HUDEP-2 (cell line): ENCODE results near the gene AK8.
A peak's percentile ranks its signal among the peaks of the same experiment; 100 is the strongest.

Experiments used
- DNase-seq, 76 experiments: peaks; one replicate each; lab custom pipeline; 2025; ENCODE audit not compliant: unreplicated experiment in 76 of 76; lab: John Stamatoyannopoulos, UW

AK8 gene

DNA sequence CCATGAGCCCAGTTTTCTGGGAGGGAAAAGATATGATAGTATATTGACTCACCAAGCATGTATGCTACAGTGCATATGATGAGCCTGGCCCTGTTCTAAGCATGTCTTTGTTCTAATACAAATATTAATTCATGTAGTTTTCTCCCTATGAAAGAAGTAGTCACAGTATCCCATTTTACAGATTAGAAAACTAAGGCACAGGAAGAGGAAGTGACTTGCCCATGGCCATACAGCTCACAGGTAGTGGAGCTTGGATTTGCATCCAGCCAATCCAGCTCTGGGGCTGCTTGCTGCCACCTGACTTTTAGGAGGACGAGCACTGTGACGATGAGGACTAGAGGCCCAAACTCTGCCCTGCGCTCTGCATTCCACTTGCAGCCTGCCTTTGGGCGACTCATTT, 76.4 kb downstream of the AK8 start:
- no peak for DNase-seq

DNA sequence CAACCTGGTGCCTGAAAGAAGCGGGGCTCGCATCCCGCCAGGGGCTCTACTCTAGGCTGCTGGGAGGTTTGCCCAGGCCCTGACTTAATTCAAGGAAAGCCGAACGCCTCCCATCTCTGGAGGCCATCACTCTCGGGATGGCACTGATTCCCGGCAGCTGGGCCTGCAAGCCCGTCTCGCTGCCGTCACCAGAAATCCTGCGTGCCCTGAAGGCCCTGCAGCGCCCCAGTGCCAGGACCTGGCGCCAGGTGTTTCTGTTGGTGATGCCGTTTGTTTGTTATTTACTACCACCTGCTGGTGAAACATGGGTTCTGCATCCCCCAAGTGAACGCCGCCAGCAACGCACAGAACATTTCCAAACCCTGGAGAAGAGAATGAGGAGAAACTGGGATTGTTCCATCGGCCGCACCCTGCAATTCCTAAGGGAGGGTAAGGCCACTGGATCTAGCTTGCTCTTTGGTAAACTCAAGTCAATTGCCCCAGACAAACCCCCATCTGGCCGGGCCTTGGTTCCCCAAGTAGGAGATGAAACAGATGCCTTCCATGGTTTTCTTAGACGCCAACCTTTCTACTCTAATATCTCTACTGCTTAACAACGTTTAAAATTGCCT, 77.9 kb downstream of the AK8 start:
- DNase-seq: peak in 72 of 76 experiments; percentile 16 to 82 (median 64)

DNA sequence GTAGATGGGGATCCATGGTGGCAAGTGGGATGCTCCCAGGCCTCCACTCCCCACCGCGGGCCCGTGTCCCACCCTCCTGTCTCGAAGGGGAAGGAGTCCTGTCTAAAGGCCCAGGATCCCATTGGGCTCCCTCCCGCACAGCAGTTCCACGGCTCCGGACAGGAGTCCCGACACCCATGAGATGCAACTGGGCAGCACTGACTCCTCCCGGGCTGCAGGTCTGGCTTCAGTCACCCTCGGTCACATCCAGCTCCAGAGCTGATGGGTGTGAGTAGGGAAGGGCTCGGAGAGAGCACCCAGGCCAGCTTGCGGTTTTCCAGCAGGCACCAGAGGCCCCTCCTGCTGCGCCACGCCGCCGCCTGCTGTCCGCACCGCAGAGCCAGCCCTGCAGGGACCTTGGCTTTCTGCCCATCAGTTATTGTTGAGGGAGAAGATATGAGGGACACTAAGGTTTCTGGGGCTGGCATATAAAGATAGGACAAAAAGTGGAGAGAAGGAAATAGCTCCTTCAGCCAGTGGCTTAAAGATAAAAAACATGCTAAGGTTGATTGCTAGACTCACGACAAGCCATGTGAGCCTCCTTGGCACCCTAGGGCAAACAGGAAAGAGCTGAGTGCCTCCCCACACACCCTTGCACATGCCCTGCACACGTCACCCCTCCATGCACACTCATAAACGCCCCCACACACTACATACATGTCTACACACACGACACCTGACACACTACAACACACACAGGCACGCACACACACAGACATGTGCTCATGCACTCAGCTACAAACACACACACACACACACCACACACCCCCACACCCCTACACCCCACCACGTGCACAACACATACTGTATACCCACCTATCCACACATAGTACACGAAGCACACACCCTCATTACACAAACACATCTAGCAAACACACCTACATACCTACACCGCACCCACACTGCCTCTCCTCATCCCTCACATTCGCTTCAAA, 79.0 kb downstream of the AK8 start:
- peak in 75 of 76 experiments; percentile 22 to 100 (median 91) for DNase-seq

DNA sequence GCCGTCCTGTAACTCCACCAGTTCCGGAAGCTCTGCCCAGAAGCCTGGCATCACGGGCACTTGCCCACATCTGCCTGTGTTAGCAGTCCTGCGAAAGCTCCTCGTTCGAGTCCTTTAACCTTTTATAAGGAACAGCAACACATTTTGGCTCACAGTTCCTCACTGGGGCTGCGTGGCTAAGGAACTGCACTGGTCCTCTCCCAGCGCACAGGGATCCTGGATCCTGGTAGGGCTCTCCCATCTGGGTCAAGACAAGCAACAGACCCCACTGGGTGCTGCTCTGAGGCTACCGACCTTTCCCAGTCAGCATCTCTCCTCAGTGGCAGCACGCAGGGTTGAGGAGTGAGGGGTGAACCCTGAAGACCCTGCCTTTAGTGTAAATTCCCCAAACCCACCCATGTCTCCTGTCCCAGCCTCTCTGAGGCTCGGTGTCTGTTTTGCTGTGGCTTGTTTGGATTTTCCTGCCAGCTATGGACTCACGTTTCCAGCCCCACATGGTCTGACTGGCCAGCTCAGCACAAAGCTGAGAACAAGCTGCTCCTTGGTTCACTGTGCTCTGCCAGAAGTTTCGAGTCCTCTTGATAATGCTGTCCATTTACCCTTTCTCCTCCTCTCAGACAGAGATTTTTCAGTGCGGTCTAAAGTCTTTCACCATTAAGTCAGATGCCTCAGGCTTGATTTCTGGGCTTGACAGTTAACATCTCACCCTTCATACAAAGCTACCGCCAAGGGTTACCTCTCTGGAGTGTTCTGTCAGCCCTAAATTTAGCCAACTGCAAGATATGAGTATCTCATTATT, 80.0 kb downstream of the AK8 start:
- DNase-seq: peak in 2 of 76 experiments; percentile 4 to 15

DNA sequence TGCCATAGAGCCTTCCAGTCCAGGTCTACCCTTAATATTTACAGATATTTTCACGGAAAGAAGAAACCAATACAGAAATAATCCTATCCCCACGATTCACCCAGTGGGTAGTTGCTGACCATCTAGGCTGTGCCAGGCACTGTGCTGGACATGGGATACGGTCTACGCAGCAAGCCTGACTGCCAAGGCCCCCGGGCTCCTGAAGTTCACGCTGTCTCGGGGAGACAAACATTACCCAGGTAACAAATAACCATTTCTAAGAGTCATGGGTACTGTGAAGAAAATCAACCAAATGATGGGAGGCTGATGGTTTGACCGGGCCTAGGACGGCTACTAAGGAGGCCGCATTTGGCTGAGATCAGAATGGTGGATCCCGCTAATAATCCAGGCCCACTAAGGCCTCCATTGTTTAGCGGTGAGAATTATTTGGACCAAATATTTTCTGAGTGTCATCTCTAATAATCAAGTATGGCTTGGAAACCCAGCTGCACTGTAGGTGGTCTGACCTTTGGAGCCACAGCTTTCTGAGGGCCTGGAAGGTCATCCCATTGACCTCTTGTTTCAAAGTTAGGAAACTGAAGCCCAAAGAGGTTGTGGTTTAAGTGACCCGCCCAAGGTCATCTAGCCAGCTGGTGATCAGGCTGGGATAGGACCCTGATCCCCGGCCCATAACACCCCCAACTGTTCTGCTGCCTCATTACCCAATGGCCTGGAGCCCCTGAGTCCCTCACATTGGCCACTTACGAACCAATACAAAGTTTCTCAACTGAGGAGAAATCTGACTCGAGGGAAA, 82.4 kb downstream of the AK8 start:
- DNase-seq: no peak

DNA sequence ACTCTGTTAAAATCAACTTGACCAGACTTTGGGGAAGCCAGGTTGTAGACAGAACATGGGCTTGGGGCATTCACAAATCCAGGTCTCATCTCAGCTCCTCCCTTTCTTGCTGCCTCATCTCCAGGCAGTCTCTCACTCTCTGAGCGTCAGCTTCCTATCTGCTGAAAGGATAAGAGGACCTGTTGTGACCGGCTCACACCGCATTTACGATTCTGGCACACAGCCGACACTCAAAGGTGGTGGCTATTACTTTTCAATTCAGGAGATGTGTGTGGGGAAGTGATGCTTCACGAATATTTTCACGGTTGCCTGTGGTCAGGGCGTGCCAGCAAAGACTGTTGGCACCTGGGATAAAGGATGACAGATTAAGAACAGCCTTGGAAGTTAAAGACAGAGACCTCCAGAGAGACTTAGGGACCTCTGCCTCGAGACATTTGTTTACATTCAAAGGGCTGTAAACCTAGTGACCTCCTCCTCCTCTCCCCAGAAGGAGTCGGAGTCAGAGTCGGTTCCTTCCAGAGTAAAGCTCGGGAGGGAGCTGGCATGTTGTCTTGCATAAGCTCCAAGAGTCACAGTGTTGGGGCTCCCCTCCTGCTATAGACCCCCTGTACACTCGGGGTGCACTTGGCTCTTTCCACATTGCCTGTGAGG, 83.2 kb downstream of the AK8 start:
- DNase-seq: peak in 11 of 76 experiments; percentile 5 to 30 (median 17)

DNA sequence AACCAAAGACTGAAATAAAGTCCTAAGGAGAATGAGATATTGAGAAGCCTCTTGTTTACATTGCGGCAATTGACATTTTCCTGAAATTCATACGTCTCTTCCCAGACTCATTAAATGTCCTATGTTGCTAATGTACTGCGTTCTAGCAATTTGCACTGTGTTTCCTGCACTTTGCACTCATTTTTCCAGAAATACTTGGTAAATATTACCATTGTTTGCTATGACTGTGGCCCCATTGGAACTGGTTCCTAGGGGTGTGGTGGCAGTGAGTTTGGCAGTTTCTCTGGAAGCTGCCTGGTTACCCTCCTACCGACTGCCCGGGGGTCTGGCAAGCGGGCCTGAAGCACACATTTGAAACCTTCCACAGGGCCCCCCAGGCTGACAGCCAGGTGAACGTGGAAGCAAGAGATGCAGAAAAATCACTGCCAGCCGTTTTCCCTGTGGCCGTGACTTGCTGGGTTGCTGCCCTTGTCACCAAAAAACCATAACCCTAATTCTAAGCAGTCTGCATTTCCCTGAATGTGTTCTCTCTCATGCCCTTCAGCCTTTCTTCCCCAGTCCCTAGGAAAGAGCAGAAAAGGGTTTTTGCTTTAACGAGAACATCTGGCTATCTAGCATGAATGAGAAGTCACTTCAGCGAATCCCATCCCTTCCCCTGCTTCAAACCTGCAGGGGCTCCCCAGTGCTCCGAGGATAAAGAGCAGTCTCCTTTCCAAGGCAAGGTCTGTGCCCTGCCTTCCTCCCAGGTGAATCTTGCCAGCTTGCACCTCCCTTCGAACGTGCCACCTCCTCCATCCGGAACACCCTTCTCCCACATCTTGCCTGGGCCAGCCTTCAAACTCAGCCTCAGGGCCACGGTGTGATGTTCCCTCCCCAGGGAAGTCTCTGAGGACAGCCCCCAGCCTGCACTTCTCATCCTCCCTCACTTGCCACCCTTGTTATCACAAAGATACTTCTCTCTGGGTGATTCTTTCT, 84.2 kb downstream of the AK8 start:
- no peak for DNase-seq

DNA sequence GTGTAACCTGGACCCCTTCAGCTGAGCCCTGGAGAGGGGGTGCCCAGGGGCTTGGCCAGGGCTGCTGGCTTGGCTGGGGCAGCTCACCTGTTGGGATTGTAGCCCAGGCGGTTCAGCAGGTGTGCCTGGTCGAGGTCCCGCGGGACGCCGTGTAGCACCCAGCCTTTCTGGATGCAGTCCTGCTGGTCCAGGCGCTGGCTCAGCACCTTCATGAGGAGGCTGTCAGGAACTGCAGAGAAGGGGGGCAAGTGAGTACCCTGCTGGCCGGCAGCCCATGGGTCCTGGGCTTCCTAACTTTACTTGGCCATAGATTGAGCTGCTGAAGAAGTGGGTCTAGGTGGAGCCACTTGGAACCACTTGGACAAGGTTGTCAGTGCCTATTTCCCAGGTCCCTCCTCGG, 85.5 kb downstream of the AK8 start:
- no peak for DNase-seq

DNA sequence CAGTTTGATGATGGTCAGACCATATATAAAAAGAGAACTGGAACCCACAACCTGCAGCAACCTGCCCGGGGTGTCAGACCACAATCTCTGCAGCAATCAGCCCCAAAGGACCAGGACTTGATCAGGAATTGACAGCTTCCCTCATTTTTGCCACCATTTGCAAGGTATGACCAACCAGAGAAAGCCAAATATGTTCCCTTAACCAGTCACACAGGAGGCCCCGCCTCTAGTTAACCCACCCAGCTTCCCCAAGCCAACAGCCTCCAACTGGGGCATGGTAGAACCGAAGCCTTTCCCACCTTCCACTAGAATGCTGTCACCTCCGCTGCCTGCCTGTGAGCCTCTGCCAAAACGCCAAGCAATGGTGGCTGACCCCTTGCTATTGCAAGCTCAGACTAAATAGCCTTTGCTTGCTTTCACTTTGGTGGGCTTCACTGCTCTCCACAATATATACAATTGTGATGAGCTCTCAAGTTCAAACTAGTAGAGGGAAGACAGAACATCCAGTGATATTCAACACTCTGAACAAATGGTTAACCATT, 86.3 kb downstream of the AK8 start:
- no peak for DNase-seq

DNA sequence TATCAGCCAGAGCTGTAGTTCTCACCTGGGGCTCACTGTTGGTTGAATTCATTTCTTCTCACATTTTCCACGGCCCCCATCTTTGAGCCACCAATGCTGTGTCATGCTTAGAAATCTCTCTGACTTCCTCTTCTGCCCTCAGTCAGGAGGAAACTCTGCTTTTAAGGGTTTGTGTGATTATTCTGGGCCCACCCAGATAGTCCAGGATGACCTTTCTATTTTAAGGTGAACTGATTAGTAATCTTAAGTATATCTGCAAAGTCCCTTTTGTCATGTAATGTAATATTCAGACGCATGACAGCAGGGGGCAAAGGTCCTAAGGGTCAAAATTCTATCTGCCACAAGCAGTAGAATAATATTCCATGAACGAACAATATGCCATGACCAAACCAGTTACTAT, 88.4 kb downstream of the AK8 start:
- DNase-seq: peak in 5 of 76 experiments; percentile 1 to 30 (median 25)

DNA sequence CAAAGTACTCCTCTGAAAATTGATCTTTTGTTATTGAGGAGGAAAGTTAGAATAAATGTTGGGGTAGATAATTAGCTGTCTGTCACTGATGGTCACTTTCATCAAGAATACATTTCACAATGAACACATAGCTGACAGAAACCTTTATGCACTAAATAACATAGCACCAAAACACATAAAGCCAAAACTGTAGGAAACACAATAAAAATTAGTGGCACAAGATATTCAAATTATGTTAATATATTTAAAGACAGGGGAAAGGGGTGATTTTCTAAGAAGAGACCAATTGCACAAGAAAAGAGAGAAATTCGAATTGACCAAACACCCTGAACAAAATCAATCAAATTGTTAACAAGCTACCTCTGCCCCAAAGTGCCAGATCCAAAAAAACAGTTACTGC, 89.7 kb downstream of the AK8 start:
- DNase-seq: no peak

DNA sequence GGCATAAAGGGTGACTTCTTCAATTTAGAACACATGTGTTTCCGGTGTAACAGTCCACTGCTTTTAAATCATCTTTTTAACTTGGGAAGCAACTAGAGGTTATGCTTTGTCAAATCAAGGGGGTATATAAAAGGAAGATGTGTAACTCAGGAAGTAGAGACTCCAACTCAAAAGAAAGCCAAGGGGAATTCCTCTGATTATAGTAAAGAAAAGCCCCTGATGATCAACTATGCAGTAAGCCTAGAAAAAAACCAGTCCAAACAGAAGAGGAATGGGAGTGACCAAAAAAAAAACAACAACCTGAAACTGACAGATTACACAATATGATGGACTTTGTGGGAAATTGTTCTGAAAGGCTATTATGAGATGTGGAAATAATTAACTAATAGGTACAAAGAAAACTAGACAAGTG, 90.3 kb downstream of the AK8 start:
- no peak for DNase-seq

DNA sequence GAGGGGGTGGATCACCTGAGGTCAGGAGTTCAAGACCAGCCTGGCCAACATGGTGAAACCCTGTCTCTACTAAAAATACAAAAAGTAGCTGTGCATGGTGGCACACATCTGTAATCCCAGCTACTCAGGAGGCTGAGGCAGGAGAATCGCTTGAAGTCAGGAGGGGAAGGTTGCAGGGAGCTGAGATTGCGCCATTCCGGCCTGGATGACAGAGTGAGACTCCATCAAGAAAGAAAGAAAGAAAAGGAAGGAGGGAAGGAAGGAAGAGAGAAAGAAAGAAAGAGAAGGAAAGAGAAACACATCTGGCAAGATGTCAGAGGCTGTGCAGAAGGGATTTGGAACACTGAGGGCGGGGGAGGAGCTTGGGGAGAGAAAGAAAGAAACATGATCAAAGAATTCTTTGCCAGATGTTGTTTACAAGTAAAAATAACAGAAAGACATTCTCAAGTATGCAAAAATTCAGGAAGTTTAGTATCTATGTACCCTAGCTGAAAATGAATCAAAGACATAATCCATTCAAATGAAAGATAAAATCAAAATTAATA, 93.7 kb downstream of the AK8 start:
- no peak for DNase-seq

DNA sequence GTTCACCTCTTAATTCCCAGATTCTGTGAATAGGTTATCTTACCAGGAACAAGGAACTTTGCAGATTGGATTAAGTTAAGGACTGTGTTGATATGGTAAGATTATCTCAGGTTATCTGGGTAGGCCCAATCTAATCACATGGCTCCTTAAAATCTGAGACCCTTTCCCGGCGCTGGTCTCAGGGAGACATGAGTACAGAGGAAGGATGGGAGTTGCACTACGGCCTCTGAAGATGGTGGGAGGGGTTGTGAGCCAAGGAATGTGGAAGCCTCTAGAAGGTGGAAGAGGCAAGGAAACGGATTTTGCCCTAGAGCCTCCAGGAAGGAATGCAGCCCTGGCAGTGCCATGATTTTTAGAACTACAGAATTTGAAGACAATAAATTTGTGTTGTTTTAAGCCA, 95.1 kb downstream of the AK8 start:
- DNase-seq: no peak

DNA sequence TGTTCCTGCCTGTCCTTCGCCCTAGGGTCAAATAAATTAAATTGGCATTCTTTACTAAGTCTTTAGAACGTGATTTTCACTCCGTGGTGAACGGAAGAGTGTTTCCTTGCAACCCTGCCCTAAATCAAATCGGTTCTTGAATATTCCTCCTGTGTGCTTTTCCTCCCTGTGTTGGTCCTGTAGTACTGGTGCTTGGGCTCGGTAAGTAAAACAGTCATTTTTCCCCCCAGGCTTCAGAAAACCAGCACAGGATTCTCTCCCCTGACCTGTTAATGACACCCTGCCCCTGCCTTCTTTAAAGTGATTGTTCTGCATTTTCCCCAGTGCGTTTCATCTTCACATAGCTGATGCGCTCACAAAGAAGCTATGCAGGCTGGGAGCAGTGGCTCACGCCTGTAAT, 96.0 kb downstream of the AK8 start:
- DNase-seq: no peak

DNA sequence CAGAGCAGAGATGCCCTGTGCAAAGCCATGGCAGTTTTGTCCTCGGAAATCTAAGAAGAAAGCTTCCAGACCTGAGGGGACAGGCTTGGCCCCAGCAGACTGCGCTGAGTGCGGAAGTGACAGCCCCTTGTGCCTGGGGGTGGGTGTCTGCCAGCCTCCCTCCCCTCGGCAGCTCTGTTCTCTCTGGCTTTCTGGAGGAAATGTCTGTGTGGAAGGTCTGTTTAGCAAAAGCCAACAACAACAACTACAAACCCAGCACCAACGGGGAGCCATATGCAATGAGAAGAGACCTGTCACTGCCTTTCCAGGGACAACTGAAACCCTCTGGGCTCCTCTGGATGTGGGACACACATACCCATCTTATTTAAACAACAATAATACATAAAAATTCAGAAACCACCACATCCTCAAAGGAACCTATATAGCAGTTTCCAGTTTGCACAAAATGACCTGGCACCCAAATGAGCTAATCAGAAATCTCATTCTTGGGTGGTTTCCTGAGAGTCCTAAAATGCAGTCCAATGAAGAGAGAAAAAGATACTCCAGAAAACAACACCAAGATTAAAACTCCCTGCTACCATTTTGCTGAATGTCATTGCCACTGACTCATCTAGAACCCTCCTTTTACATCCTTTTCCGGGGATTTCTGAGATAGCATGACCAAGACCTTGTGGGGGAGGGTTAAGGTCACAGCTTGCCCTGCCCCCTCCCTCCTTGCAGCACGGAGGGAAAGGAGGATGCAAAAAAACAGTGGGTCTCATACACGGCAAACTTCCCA, 97.7 kb downstream of the AK8 start:
- DNase-seq: peak in 1 of 76 experiments; percentile 7

DNA sequence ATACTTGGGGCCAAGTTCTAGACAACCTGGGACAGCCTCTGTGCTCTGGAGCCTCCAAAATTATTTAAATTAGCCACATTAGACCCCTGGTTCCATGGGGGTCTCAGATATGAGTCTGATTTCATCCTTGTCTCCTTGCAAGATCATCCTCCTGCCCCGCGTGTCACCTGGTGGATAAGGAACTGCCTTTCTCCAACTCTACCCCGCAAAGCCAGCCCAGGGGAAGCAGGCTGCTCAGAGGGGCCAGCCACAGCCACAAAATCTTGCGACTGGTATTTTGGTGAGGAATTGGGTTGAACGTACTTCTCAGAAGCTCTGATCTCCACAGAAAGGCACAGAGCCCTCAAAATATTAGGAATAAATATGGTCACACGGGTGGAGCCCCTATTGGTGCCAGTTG, 101.2 kb downstream of the AK8 start:
- DNase-seq: no peak
